GM06990 (cell line): Measurements from ENCODE around the gene WWP2.

Experiments used
- DNase-seq: peaks from one replicate; pipeline ENCODE4 v3.0.0-alpha.2; 2011; ENCODE audit not compliant: insufficient read length; ENCODE audit errors: extremely low read depth
- H3K27me3 ChIP-seq: replicated peaks from 2 replicates; pipeline ENCODE4 v1.6.0; 2011; ENCODE audit warnings: low read length; ENCODE audit not compliant: control insufficient read depth, insufficient read depth
- H3K36me3 ChIP-seq: 2 replicates; pipeline ENCODE4 v1.5.1; 2011; ENCODE audit warnings: low read length; ENCODE audit not compliant: control insufficient read depth, insufficient read depth
- H3K4me3 ChIP-seq: replicated peaks from 2 replicates; pipeline ENCODE4 v1.5.1; 2011; ENCODE audit warnings: low read depth, mild to moderate bottlenecking, control low read depth, low read length
- TF ChIP-seq, protein P1 (sequence below): IDR thresholded peaks from 2 replicates; pipeline ENCODE4 v1.5.1; 2011; ENCODE audit warnings: low read length, control low read depth, mild to moderate bottlenecking, inconsistent platforms; ENCODE audit not compliant: insufficient read depth, poor library complexity, severe bottlenecking

WWP2 gene

DNA sequence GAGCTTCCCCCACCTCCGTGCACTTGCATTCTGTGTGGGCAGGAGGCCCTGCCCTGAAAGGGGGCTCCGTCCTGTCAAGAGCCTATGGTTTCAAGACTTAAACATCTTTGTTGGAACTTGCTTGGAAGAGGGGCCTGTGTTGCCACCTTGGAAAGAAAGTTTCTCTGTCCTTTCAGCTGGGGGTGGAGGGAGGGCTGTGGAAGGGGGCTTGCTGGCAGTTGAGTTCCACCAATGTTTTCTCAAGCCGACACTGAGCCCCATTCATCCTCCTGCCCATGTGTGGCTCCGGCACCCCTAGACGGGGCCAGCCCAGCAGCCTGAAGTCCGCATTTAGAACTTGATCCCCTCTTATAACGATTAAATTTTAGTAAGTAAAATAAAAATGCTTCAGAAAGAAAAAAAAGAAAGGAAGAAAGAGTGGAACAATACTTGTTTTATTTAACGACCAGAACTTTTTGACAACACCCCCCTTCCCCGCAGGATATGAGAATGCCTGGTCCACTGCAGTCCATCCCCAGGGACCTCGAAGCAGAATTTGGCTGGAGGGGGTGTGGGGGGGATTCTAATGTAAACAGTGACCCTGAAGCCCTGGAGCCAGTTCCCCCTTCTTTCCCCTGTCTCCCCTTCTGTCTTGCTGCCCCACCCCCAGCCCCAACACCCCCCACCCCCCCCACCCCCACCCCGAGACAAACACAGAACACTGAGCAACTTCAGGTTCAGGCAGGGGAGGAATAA, 162.1 kb downstream of the WWP2 start:
- Histone ChIP-seq H3K4me3 (no peak overlapping the region), H3K36me3 (peaks cover 1% of the 10 kb centered on the region), H3K27me3 (no peaks in the 10 kb centered on the region)
- TF ChIP-seq, protein P1, sequence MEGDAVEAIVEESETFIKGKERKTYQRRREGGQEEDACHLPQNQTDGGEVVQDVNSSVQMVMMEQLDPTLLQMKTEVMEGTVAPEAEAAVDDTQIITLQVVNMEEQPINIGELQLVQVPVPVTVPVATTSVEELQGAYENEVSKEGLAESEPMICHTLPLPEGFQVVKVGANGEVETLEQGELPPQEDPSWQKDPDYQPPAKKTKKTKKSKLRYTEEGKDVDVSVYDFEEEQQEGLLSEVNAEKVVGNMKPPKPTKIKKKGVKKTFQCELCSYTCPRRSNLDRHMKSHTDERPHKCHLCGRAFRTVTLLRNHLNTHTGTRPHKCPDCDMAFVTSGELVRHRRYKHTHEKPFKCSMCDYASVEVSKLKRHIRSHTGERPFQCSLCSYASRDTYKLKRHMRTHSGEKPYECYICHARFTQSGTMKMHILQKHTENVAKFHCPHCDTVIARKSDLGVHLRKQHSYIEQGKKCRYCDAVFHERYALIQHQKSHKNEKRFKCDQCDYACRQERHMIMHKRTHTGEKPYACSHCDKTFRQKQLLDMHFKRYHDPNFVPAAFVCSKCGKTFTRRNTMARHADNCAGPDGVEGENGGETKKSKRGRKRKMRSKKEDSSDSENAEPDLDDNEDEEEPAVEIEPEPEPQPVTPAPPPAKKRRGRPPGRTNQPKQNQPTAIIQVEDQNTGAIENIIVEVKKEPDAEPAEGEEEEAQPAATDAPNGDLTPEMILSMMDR, result no peak
- DNase-seq, result no peak

DNA sequence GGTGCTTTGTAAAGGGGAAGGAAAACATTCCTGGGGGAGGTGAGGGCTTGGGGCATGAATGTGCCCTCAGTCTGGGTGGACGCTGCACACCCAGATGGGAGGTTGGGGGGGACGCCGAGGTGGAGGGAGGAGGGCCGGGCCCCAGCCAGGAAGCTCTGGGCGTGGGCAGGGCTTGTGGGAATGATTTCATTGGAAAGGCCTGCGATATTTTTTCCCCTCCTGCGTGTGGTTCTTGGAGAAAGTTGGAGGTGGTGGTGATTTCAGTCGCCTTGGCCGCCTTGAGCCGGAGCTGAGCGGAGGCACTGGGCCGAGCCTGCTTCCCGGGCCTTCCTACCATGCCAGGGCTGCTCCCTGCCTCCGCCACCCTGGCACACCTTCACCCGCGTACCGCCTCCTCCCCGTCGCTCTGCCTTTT, 162.7 kb downstream of the WWP2 start:
- Histone ChIP-seq H3K27me3 (no peaks in the 10 kb centered on the region), H3K36me3 (peaks cover 3% of the 10 kb centered on the region), H3K4me3 (no peak overlapping the region)
- TF ChIP-seq, protein P1, result no peak
- DNase-seq, result no peak

DNA sequence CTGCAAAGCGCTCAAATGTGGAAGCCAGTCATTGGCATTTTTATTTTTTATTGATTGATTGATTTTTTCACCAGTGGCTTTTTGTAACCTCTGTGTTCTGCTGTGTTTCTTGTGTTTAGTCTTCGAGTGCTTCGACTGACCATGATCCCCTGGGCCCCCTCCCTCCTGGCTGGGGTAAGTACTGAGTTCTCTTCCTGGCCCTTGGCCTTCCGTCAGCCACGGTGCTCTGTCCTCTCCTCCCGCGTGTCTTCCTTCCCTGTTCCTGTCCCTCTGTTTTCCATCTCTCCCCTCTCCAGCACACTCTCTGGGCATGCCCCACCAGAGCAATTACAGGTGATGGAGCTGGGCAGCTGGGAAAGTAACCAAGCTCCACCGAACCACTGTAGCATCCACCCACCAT, 163.2 kb downstream of the WWP2 start:
- DNase-seq, result no peak
- no peak overlapping the region for H3K4me3 ChIP-seq
- H3K36me3 ChIP-seq, result peaks cover 4% of the 10 kb centered on the region
- no peaks in the 10 kb centered on the region for H3K27me3 ChIP-seq
- TF ChIP-seq, protein P1, result no peak

DNA sequence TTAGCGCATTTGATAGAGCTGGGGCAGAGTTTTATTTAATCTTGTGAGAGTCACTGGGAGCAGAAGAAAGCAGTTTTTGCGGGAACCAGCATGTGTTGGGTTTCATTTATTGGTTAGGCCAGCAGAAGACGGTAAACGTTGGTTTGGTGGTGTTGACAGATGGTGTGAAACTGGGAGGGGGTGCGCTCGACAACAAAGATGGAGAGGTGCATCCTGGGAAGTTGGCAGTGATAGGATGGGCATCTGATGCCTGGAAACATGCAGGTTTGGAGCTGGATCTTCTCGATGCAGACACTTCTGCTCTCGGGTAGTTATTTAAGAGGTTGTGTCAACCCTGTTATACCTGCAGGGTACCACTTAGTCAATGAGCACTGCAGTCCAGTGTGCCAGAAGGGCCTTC, 164.1 kb downstream of the WWP2 start:
- Histone ChIP-seq H3K4me3 (no peak overlapping the region), H3K27me3 (no peaks in the 10 kb centered on the region), H3K36me3 (peaks cover 4% of the 10 kb centered on the region)
- TF ChIP-seq, protein P1, result no peak
- no peak for DNase-seq

DNA sequence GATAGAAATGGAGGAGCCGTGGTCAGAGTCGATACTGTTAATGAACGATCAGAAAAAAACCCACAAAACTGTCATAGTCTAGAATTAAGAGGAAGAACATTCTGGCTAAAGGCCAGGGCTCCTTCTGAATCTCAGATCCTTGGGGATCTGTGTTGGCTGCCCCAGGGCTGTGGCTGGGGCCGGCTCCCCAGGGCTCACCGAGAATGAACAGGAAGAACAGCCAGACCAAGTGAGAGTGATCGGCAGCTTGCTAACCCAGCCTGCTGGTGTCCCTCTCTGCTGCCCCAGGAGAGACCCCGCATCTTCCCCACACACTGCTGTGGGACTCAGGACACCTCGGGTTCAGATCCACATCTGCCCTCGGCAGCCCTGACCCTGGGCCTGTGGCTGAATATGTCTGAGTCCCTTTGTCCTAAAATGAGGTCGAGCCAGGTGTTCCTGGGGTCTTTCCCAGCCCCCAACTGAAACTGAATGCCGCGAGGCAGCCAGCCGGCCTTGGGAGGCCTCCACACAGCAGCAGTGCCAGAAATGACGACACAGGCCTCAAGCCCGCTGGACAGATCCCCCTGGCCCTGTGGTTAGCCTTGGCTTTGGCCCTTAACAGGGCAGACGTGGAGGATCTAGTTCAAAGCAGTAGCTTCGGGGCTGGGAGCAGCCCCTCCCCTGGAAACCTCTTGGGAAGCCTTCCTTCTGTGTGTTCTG, 165.1 kb downstream of the WWP2 start:
- TF ChIP-seq, protein P1, result no peak
- Histone ChIP-seq H3K27me3 (no peaks in the 10 kb centered on the region), H3K4me3 (no peak overlapping the region), H3K36me3 (peaks cover 4% of the 10 kb centered on the region)
- no peak for DNase-seq
